B cell (primary cell): Measurements from ENCODE around the gene RERE. TPM values are rescaled to one million over a fixed set of nuclear protein-coding genes. Genes with fewer than 3 reads are reported as not detected.

ENCODE experiments used
- ATAC-seq: fragments of 200-7000 bp; cut with Tn5 transposase; one replicate; pipeline ENCODE4 v1.10.0; 2021; ENCODE audit warnings: low read depth, mild to moderate bottlenecking, moderate number of reproducible peaks, moderate library complexity
- CTCF ChIA-PET: fragments of 350-600 bp; sonication (Branson Sonifier 250); formaldehyde crosslinking; loops from one replicate; lab custom pipeline; 2021; ENCODE audit warnings: antibody characterized with exemption, inconsistent platforms; lab: Charles Lee
- POLR2A ChIA-PET: fragments of 350-600 bp; sonication (Branson Sonifier 250); formaldehyde crosslinking; loops from one replicate; lab custom pipeline; 2021; ENCODE audit warnings: antibody characterized with exemption; lab: Charles Lee
- DNase-seq: peaks from one replicate; pipeline ENCODE4 v3.0.0; 2013
- H2AFZ ChIP-seq: 2 replicates; pipeline ENCODE4 v1.6.1; 2012; ENCODE audit warnings: mild to moderate bottlenecking, low read depth, low read length; ENCODE audit not compliant: insufficient read depth, poor library complexity, severe bottlenecking
- H3K27ac ChIP-seq, 2 donors: 1 replicate in 1 of 2; 2 replicates in 1 of 2; pipeline ENCODE4 v1.5.1; 2012 to 2013; ENCODE audit warnings: low read length in 2 of 2, mild to moderate bottlenecking in 2 of 2, moderate library complexity in 1 of 2
- H3K27me3 ChIP-seq, 4 experiments: fragments of 200-600 bp in 1 of 4; sonication (generic) in 1 of 4; replicated peaks in 1 of 4; 1 replicate in 2 of 4; 2 replicates in 2 of 4; pipeline versions ENCODE4 v1.6.1 to v1.7.0; 2013 to 2016; ENCODE audit warnings: low read length in 3 of 4, mild to moderate bottlenecking in 2 of 4, mixed read lengths in 1 of 4, moderate library complexity in 1 of 4; ENCODE audit not compliant: insufficient read depth in 4 of 4, control insufficient read depth in 3 of 4; ENCODE audit errors: control extremely low read depth in 1 of 4
- H3K36me3 ChIP-seq, 2 experiments: replicated peaks in 1 of 2; 1 replicate in 1 of 2; 2 replicates in 1 of 2; pipeline versions ENCODE4 v1.6.1 to v1.7.1; 2013; ENCODE audit warnings: low read length in 1 of 2; ENCODE audit not compliant: insufficient read depth in 2 of 2, control insufficient read depth in 1 of 2; ENCODE audit errors: control extremely low read depth in 1 of 2, extremely low read depth in 1 of 2
- H3K4me1 ChIP-seq, 2 donors: fragments of 200-600 bp in 1 of 2; sonication (generic) in 1 of 2; 1 replicate in 1 of 2; 2 replicates in 1 of 2; pipeline versions ENCODE4 v1.5.1 to v1.6.1; 2013 to 2017; ENCODE audit warnings: low read length in 2 of 2; ENCODE audit not compliant: control insufficient read depth in 2 of 2, insufficient read depth in 2 of 2
- H3K4me2 ChIP-seq: replicated peaks from 2 replicates; pipeline ENCODE3; 2012; ENCODE audit warnings: mild to moderate bottlenecking, low read depth, low read length; ENCODE audit not compliant: poor library complexity, severe bottlenecking
- H3K4me3 ChIP-seq, 5 experiments: fragments of 200-600 bp in 1 of 5; sonication (generic) in 1 of 5; 1 replicate in 3 of 5; 2 replicates in 2 of 5; pipeline versions ENCODE4 v1.5.1 to v1.7.0; 2011 to 2016; ENCODE audit warnings: low read length in 4 of 5, mild to moderate bottlenecking in 4 of 5, low read depth in 2 of 5, control low read depth in 1 of 5, moderate library complexity in 1 of 5; ENCODE audit not compliant: insufficient read depth in 1 of 5; ENCODE audit errors: control extremely low read depth in 1 of 5, extremely low read depth in 1 of 5
- H3K79me2 ChIP-seq: fragments of 200-600 bp; sonication (generic); one replicate; pipeline ENCODE4 v1.6.0; 2016; ENCODE audit warnings: low read length; ENCODE audit not compliant: control insufficient read depth, insufficient read depth
- H3K9ac ChIP-seq: fragments of 200-600 bp; sonication (generic); 2 replicates; pipeline ENCODE4 v1.6.1; 2017; ENCODE audit warnings: mild to moderate bottlenecking, low read length, moderate library complexity
- H3K9me3 ChIP-seq, 3 donors: one replicate each; pipeline versions ENCODE4 v1.6.1 to v1.7.1; 2013; ENCODE audit warnings: low read length in 2 of 3; ENCODE audit not compliant: control insufficient read depth in 2 of 3, insufficient read depth in 1 of 3; ENCODE audit errors: control extremely low read depth in 1 of 3
- H4K20me1 ChIP-seq: 2 replicates; pipeline ENCODE4 v1.6.0; 2012; ENCODE audit warnings: mild to moderate bottlenecking, low read length; ENCODE audit not compliant: insufficient read depth, control insufficient read depth, poor library complexity, severe bottlenecking
- H3K27ac Mint-ChIP-seq: one replicate; pipeline ENCODE4 v1.8.0; 2021; ENCODE audit warnings: mixed read lengths
- H3K27me3 Mint-ChIP-seq: one replicate; pipeline ENCODE4 v1.8.0; 2021; ENCODE audit warnings: mixed read lengths
- H3K4me1 Mint-ChIP-seq: one replicate; pipeline ENCODE4 v1.8.0; 2021; ENCODE audit warnings: mixed read lengths
- H3K4me3 Mint-ChIP-seq: one replicate; pipeline ENCODE4 v1.8.0; 2021; ENCODE audit warnings: mixed read lengths
- H3K9me3 Mint-ChIP-seq: one replicate; pipeline ENCODE4 v1.8.0; 2022; ENCODE audit warnings: mixed read lengths; ENCODE audit not compliant: insufficient read depth
- EZH2 ChIP-seq: IDR thresholded peaks from 2 replicates; pipeline ENCODE4 v1.6.1; 2012; ENCODE audit warnings: borderline replicate concordance, low read depth, mild to moderate bottlenecking, moderate library complexity, low read length; ENCODE audit not compliant: insufficient read depth, poor library complexity, severe bottlenecking
- WGBS: methylation state at CpG from one replicate; pipeline ENCODE4 v1.1.5; 2013; ENCODE audit warnings: missing lambda C conversion rate; ENCODE audit not compliant: insufficient coverage; 5-methylcytosine and 5-hydroxymethylcytosine counted together
- intact Hi-C: fragments of 100-400 bp; cut with micrococcal nuclease; formaldehyde crosslinking; loops from one replicate; pipeline ENCODE4 v1.10.0; 2022
- polyA plus RNA-seq: library from polyadenylated mRNA; depleted of rRNA; stranded (reverse); fragments of >200 nt; gene quantifications from 2 replicates; pipeline ENCODE4 v1.2.3, GENCODE V29; 2012
- total RNA-seq, 2 donors: library from RNA; stranded (reverse); fragments of 120-200 nt in 1 of 2; gene quantifications; 1 replicate in 1 of 2; 2 replicates in 1 of 2; pipeline versions ENCODE4 v1.2.3 to v1.2.4, GENCODE V29; 2013 to 2022
- TF ChIP-seq, protein P1 (sequence below): fragments of 200-600 bp; IDR thresholded peaks from one replicate; pipeline ENCODE4 v1.8.0; 2022; ENCODE audit warnings: antibody characterized with exemption, mild to moderate bottlenecking

The RERE gene
- total and polyA plus RNA-seq, 2 donors (not counting 1 experiment from before 2014, with no cell fraction given), result 27.3 to 132 TPM

DNA sequence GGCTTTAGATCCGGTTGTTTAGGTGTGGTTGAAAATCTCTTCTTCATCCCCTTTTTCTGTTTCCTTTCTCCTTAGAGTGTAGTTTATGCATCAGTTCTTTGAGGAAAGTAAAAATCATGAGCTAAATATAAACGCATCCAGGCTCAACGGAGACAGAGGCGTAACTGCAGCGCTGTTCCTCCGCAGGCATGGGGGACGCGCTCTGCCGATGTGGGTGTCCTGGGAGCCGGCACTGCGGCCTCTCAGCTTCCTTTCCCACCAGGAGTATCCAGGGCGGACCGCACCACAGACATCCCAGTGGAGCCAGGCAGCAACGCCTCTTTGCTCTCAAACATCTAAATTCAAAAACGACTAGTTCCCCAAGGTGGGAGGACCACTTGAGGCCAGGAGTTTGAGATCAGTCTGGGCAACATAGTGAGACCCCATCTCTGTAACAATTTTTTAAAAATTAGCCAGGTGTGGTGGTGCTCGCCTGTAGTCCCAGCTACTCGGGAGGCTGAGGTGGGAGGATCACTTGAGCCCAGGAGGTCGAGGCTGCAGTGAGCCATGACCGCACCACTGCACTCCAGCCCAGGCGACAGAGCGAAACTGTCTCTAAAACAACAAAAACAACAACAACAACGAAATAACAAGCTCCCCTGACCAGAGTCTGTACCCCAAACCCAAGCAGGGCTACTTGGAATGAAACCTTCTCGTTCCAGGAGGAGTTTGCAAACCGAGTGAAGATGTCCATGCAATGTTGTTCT lies 483.2 kb downstream of the RERE start:
- Mint-ChIP-seq H3K27ac (no peak overlapping the region), H3K4me1 (no peaks in the 10 kb centered on the region), H3K4me3 (no peak overlapping the region), H3K27me3 (no peaks in the 10 kb centered on the region), H3K9me3 (no peaks in the 10 kb centered on the region)
- Histone ChIP-seq H3K27ac (no peak overlapping the region), H3K36me3 (no peaks in the 10 kb centered on the region), H3K9me3 (peaks cover 0 to 22% (median 0%) of the 10 kb centered on the region in 3 donors), H4K20me1 (no peaks in the 10 kb centered on the region), H3K9ac (no peak overlapping the region), H3K4me2 (no peak overlapping the region), H3K27me3 (no peaks in the 10 kb centered on the region), H2AFZ (no peak overlapping the region), H3K4me3 (no peak overlapping the region), H3K4me1 (no peaks in the 10 kb centered on the region), H3K79me2 (no peaks in the 10 kb centered on the region)
- TF ChIP-seq, protein P1, sequence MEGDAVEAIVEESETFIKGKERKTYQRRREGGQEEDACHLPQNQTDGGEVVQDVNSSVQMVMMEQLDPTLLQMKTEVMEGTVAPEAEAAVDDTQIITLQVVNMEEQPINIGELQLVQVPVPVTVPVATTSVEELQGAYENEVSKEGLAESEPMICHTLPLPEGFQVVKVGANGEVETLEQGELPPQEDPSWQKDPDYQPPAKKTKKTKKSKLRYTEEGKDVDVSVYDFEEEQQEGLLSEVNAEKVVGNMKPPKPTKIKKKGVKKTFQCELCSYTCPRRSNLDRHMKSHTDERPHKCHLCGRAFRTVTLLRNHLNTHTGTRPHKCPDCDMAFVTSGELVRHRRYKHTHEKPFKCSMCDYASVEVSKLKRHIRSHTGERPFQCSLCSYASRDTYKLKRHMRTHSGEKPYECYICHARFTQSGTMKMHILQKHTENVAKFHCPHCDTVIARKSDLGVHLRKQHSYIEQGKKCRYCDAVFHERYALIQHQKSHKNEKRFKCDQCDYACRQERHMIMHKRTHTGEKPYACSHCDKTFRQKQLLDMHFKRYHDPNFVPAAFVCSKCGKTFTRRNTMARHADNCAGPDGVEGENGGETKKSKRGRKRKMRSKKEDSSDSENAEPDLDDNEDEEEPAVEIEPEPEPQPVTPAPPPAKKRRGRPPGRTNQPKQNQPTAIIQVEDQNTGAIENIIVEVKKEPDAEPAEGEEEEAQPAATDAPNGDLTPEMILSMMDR, result no peak
- no peak for TF ChIP-seq EZH2
- WGBS, result 98% methylated on average over 22 of the region's 24 CpGs
- DNase-seq (no peak), ATAC-seq (no peak)
- intact Hi-C loops, result no loop called here
- CTCF ChIA-PET, result no interaction called here
- POLR2A ChIA-PET, result no interaction called here

DNA sequence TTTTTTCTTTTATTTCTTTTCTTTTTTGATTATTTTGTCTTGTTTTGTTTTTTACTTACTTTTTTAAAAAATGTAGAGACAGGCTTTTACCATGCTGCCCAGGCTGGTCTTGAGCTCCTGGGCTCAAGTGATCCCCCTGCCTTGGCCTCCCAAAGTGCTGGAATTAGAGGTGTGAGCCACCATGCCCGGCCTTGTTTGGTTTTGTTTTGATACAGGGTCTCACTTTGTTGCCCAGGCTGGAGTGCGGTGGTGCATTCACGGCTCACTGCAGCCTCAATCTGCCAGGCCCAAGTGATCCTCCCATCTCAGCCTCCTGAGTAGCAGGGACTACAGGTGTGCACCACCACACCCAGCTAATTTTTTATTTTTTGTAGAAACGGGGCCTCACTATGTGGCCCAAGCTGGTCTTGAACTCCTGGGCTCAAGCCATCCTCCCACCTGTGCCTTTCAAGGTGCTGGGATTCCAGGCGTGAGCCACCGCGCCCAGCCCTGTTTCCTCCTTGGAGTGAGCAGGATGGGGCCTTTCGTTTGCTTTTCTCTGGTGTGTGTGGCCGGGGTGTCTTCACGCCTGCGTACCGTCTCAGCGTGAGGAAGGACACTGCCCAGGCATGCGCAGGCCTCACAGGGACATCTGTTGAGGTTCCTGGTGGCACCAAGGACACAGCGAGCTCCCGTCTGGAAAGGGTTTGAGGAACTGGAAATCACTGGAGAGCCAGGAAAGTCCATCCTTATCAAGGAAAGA lies 484.0 kb downstream of the RERE start:
- Mint-ChIP-seq H3K4me1 (no peaks in the 10 kb centered on the region), H3K27ac (no peak overlapping the region), H3K9me3 (no peaks in the 10 kb centered on the region), H3K4me3 (no peak overlapping the region), H3K27me3 (no peaks in the 10 kb centered on the region)
- no peaks in the 10 kb centered on the region for H3K27me3 ChIP-seq
- no peaks in the 10 kb centered on the region for H3K79me2 ChIP-seq
- CTCF ChIA-PET, result no interaction called here
- H3K4me1 ChIP-seq, result no peaks in the 10 kb centered on the region
- WGBS, result 94% methylated on average over 15 of the region's 16 CpGs
- no peak for ATAC-seq
- no peaks in the 10 kb centered on the region for H3K36me3 ChIP-seq
- peaks cover 0 to 20% (median 0%) of the 10 kb centered on the region in 3 donors for H3K9me3 ChIP-seq
- no peak for DNase-seq
- H3K9ac ChIP-seq, result no peak overlapping the region
- POLR2A ChIA-PET, result no interaction called here
- TF ChIP-seq EZH2, result no peak
- TF ChIP-seq, protein P1, result no peak
- H3K4me2 ChIP-seq, result no peak overlapping the region
- H3K27ac ChIP-seq, result no peak overlapping the region
- no peak overlapping the region for H3K4me3 ChIP-seq
- H2AFZ ChIP-seq, result no peak overlapping the region
- H4K20me1 ChIP-seq, result no peaks in the 10 kb centered on the region
- intact Hi-C loops, result no loop called here
